Common myeloid progenitor, CD34-positive (primary cell): ENCODE data around the gene EFHD2.

Experiments used
- CTCF ChIA-PET: fragments of 350-600 bp; sonication (Branson Sonifier 250); formaldehyde crosslinking; loops from one replicate; lab custom pipeline; 2021; ENCODE audit warnings: antibody characterized with exemption; lab: Charles Lee
- POLR2A ChIA-PET: fragments of 350-600 bp; sonication (Branson Sonifier 250); formaldehyde crosslinking; loops from one replicate; lab custom pipeline; 2021; ENCODE audit warnings: antibody characterized with exemption; lab: Charles Lee
- DNase-seq, 3 donors: peaks; one replicate each; pipeline versions ENCODE4 v3.0.0 to v3.0.0-alpha.2; 2013
- H3K27ac ChIP-seq, 2 experiments: 1 replicate in 1 of 2; 2 replicates in 1 of 2; pipeline ENCODE4 v1.7.0; 2013; ENCODE audit warnings: inconsistent platforms in 2 of 2, low read length in 2 of 2, mild to moderate bottlenecking in 2 of 2, low read depth in 1 of 2, moderate library complexity in 1 of 2; ENCODE audit not compliant: severe bottlenecking in 2 of 2, insufficient read depth in 1 of 2, poor library complexity in 1 of 2
- H3K27me3 ChIP-seq, 5 experiments: replicated peaks in 2 of 5; 1 replicate in 3 of 5; 2 replicates in 2 of 5; pipeline versions ENCODE4 v1.6.1 to v1.7.0; 2013; ENCODE audit warnings: low read length in 4 of 5, mild to moderate bottlenecking in 2 of 5, moderate library complexity in 2 of 5, inconsistent platforms in 1 of 5; ENCODE audit not compliant: insufficient read depth in 5 of 5, control insufficient read depth in 4 of 5
- H3K36me3 ChIP-seq, 4 experiments: 1 replicate in 2 of 4; 2 replicates in 2 of 4; pipeline versions ENCODE4 v1.6.1 to v1.7.0; 2013; ENCODE audit warnings: low read length in 3 of 4, control low read depth in 1 of 4, mild to moderate bottlenecking in 1 of 4; ENCODE audit not compliant: control insufficient read depth in 4 of 4, insufficient read depth in 4 of 4
- H3K4me1 ChIP-seq, 4 experiments: 1 replicate in 3 of 4; 2 replicates in 1 of 4; pipeline versions ENCODE4 v1.6.1 to v1.7.1; 2013; ENCODE audit warnings: low read length in 3 of 4, mild to moderate bottlenecking in 3 of 4, control low read depth in 1 of 4, inconsistent platforms in 1 of 4, moderate library complexity in 1 of 4; ENCODE audit not compliant: control insufficient read depth in 4 of 4, insufficient read depth in 4 of 4; ENCODE audit errors: control extremely low read depth in 1 of 4
- H3K4me3 ChIP-seq, 7 experiments: 1 replicate in 4 of 7; 2 replicates in 3 of 7; pipeline versions ENCODE4 v1.5.1 to v1.7.0; 2013; ENCODE audit warnings: mild to moderate bottlenecking in 7 of 7, low read length in 6 of 7, moderate library complexity in 6 of 7, inconsistent platforms in 2 of 7, low read depth in 2 of 7, control low read depth in 1 of 7; ENCODE audit not compliant: insufficient read depth in 4 of 7, control insufficient read depth in 1 of 7; ENCODE audit errors: extremely low read depth in 1 of 7
- H3K9me3 ChIP-seq, 5 experiments: 1 replicate in 4 of 5; 2 replicates in 1 of 5; pipeline versions ENCODE4 v1.6.1 to v1.7.1; 2013; ENCODE audit warnings: low read length in 4 of 5, mild to moderate bottlenecking in 2 of 5, inconsistent platforms in 1 of 5, low read depth in 1 of 5, moderate library complexity in 1 of 5; ENCODE audit not compliant: control insufficient read depth in 4 of 5, insufficient read depth in 2 of 5; ENCODE audit errors: control extremely low read depth in 1 of 5
- WGBS: methylation state at CpG from one replicate; pipeline ENCODE4 v1.1.5; 2013; ENCODE audit not compliant: insufficient coverage; 5-methylcytosine and 5-hydroxymethylcytosine counted together

Gene EFHD2

DNA sequence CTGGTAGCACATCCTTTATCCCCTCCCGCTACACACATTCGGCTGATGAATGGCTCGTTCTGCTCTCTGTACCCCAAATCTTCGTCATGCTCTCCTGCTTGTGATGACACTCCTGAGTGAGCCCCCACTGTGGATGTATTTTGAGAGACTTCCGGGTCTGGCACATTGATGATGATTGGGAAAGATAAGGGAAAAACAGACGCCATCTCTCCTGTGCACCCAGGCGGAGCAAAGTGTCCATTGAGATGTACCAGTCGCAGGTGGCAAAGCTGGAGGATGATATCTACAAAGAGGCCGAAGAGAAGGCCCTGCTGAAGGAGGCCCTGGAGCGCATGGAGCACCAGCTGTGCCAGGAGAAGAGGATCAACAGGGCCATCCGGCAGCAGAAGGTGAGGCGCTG lies 27.9 kb upstream of the EFHD2 start:
- ChIA-PET CTCF (no interaction called here), POLR2A (no interaction called here)
- H3K27me3 ChIP-seq: no peaks in the 10 kb centered on the region
- H3K4me3 ChIP-seq: no peak overlapping the region
- no peaks in the 10 kb centered on the region for H3K36me3 ChIP-seq
- H3K9me3 ChIP-seq: no peaks in the 10 kb centered on the region
- 96% methylated on average over 12 of the region's 12 CpGs for WGBS
- DNase-seq: no peak
- no peak overlapping the region for H3K27ac ChIP-seq
- peaks cover 0 to 37% (median 18%) of the 10 kb centered on the region in 4 experiments for H3K4me1 ChIP-seq

DNA sequence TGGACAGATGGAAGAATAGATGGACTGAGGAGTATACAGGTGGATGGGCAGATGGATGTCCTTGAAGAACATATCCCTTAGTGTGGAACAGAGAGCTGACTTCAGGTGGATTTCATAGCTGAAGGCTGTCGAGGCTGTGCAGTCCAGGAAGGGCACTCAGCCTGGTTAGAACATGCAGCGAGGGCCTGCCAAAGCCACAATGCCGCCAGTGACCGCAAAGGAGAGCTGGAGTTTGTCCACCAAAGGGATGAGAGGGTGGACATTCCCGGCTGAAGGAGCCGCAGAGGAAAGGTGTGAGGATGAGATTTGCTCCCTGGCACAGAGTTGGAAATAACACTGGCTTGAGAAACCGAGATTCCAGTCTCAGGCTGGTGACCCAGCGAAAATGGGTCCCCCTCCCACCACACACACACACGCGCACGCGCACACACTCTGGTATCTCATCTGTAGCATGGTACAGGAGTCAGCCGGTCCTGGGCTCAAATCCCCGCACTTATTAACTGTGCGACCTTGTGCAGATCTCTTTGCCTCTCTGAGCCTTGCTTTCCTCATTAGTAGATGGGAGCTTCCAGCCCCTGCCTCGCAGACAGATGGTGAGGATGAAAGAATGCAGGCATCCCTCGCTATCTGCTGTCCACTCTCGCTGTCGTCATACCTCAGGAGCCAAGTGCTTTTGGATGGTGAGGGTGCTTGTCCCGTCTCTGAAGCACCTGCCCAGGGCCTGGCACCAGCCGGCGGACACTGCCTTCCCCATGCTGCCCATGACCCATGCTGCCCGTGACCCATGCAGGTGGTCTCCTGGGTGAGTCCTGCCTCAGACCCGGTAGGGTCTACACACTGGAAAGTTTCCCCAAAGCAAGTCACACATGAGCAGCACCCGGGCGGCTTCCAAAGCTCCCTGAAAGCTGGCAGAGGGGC lies 26.8 kb upstream of the EFHD2 start:
- WGBS: 99% methylated on average over 24 of the region's 26 CpGs
- ChIA-PET CTCF (interaction anchor here (0.7 to 0.9 kb wide), 3 partner anchors 12 to 60 kb away, joined by 3 read pairs; no protein-coding TSS in a partner anchor), POLR2A (interaction anchor here (0.7 kb wide), 1 partner anchor 755 kb away, joined by 3 read pairs; no protein-coding TSS in a partner anchor)
- H3K27me3 ChIP-seq: no peaks in the 10 kb centered on the region
- no peak overlapping the region for H3K27ac ChIP-seq
- peaks cover 0 to 27% (median 13%) of the 10 kb centered on the region in 4 experiments for H3K4me1 ChIP-seq
- no peak for DNase-seq
- H3K36me3 ChIP-seq: no peaks in the 10 kb centered on the region
- no peak overlapping the region for H3K4me3 ChIP-seq
- H3K9me3 ChIP-seq: no peaks in the 10 kb centered on the region

DNA sequence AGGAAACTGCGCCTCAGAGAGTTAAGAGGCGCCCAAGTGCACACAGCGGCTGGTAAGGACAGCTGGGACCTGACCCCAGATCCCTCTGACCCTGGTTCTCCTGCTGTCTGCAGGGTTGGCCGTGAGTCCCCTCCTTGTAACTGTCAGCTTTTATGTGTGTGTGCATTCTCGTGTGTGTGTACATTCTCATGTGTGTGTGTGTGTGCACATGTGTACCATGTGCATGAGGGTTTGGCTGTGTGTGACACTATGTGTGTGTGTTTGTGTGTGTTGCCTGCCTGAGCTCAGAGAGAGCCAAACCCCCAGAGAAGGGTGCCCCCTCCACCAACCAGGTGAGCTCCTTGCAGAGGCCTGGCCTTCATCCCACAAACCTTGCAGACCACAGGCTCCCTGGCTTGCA lies 25.9 kb upstream of the EFHD2 start:
- Histone ChIP-seq H3K4me1 (peaks cover 0 to 23% (median 12%) of the 10 kb centered on the region in 4 experiments), H3K27me3 (no peaks in the 10 kb centered on the region), H3K9me3 (no peaks in the 10 kb centered on the region), H3K27ac (no peak overlapping the region), H3K36me3 (no peaks in the 10 kb centered on the region), H3K4me3 (no peak overlapping the region)
- DNase-seq: no peak
- WGBS: 97% methylated on average over 5 of the region's 5 CpGs
- ChIA-PET CTCF (interaction anchor here (0.7 to 1.5 kb wide), 4 partner anchors 11 to 61 kb away, joined by 3 to 4 read pairs (median 3); no protein-coding TSS in a partner anchor), POLR2A (interaction anchor here (0.7 kb wide), 1 partner anchor 755 kb away, joined by 3 read pairs; no protein-coding TSS in a partner anchor)

GRCh38 chr1:15384301-15384901 lies 25.3 kb upstream of the EFHD2 start:
- ChIA-PET CTCF (interaction anchor here (0.9 to 2.6 kb wide), 3 partner anchors 10 to 45 kb away, joined by 3 to 16 read pairs (median 4); no protein-coding TSS in a partner anchor), POLR2A (no interaction called here)
- peak; percentile 21 to 65 (median 64) for DNase-seq
- no peaks in the 10 kb centered on the region for H3K9me3 ChIP-seq
- no peaks in the 10 kb centered on the region for H3K27me3 ChIP-seq
- WGBS: 58% methylated on average over 15 of the region's 20 CpGs
- H3K4me3 ChIP-seq: peak overlapping the region in 4 of 7 experiments; percentile 25 to 75 (median 53)
- peaks cover 0 to 23% (median 12%) of the 10 kb centered on the region in 4 experiments for H3K4me1 ChIP-seq
- H3K36me3 ChIP-seq: no peaks in the 10 kb centered on the region
- H3K27ac ChIP-seq: no peak overlapping the region

DNA sequence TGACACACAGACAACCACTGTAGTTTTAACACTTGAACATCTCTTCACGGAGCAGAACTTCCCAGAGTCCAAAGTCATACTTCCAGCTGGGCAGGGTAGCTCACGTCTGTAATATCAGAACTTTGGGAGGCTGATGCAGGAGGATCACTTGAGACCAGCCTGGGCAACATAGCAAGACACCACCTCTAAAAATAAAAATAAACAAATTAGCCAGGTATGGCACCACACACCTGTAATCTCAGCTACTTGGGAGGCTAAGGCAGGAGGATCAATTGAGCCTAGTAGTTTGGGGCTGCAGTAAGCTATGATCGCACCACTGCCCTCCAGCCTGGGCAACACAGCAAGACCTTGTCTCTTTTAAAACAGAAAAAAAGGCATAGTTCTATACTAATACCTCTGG lies 24.3 kb upstream of the EFHD2 start:
- no peaks in the 10 kb centered on the region for H3K36me3 ChIP-seq
- H3K27me3 ChIP-seq: no peaks in the 10 kb centered on the region
- no peak overlapping the region for H3K27ac ChIP-seq
- no peak overlapping the region for H3K4me3 ChIP-seq
- 100% methylated on average over 1 of the region's 3 CpGs for WGBS
- peaks cover 0 to 23% (median 12%) of the 10 kb centered on the region in 4 experiments for H3K4me1 ChIP-seq
- no peaks in the 10 kb centered on the region for H3K9me3 ChIP-seq
- CTCF ChIA-PET: interaction anchor here (1.4 to 2.6 kb wide), 2 partner anchors 22 to 46 kb away, joined by 6 to 16 read pairs; no protein-coding TSS in a partner anchor
- POLR2A ChIA-PET: no interaction called here
- DNase-seq: no peak

GRCh38 chr1:15386164-15386749 lies 23.4 kb upstream of the EFHD2 start:
- H3K4me1 ChIP-seq: peaks cover 0 to 23% (median 12%) of the 10 kb centered on the region in 4 experiments
- ChIA-PET CTCF (interaction anchor here (0.6 to 2.6 kb wide), 5 partner anchors 17 to 53 kb away, joined by 3 to 16 read pairs (median 5); no protein-coding TSS in a partner anchor), POLR2A (interaction anchor here (0.6 to 0.7 kb wide), 2 partner anchors 20 to 48 kb away, joined by 3 read pairs; no protein-coding TSS in a partner anchor)
- no peaks in the 10 kb centered on the region for H3K36me3 ChIP-seq
- DNase-seq: peak; percentile 33 to 77 (median 75)
- WGBS: 11% methylated on average over 15 of the region's 17 CpGs
- no peaks in the 10 kb centered on the region for H3K9me3 ChIP-seq
- H3K27ac ChIP-seq: no peak overlapping the region
- H3K4me3 ChIP-seq: peak overlapping the region in 3 of 7 experiments; percentile 5 to 46 (median 45)
- H3K27me3 ChIP-seq: no peaks in the 10 kb centered on the region
